H1 (cell line): ENCODE data around the gene UBAP2. TPM values are rescaled to one million over a fixed set of nuclear protein-coding genes. Genes with fewer than 3 reads are reported as not detected.

Experiments used
- CTCF ChIA-PET: fragments of 300-600 bp; sonication (Branson Sonifier 250); formaldehyde crosslinking; loops from one replicate; lab custom pipeline; 2021; ENCODE audit not compliant: partially characterized antibody; lab: Charles Lee
- POLR2A ChIA-PET: fragments of 300-600 bp; sonication (Branson Sonifier 250); formaldehyde crosslinking; loops from one replicate; lab custom pipeline; 2021; ENCODE audit warnings: inconsistent platforms; ENCODE audit not compliant: partially characterized antibody; lab: Charles Lee
- DNase-seq, 2 experiments: peaks; one replicate each; pipeline versions ENCODE4 v3.0.0 to v3.0.0-alpha.2; 2010 to 2022; ENCODE audit warnings: low spot score in 2 of 2, low read depth in 1 of 2, mixed read lengths in 1 of 2
- FAIRE-seq: peaks from 2 replicates; lab custom pipeline; 2011; peaks lifted over from hg19 to GRCh38; lab: Jason Lieb, UNC
- H2AFZ ChIP-seq: 2 replicates; pipeline ENCODE4 v1.8.1; 2012; ENCODE audit warnings: low read length, inconsistent platforms
- H2AK5ac ChIP-seq: 2 replicates; pipeline ENCODE4 v1.6.1; 2013; ENCODE audit warnings: low read depth, low read length
- H2BK120ac ChIP-seq: replicated peaks from 2 replicates; pipeline ENCODE3; 2013; ENCODE audit warnings: low read depth, low read length, inconsistent platforms
- H2BK12ac ChIP-seq: 2 replicates; pipeline ENCODE4 v1.6.1; 2013; ENCODE audit warnings: low read depth, low read length
- H2BK15ac ChIP-seq: 2 replicates; pipeline ENCODE4 v1.6.1; 2013; ENCODE audit warnings: low read length
- H2BK20ac ChIP-seq: 2 replicates; pipeline ENCODE4 v1.6.1; 2013; ENCODE audit warnings: low read length
- H2BK5ac ChIP-seq: 2 replicates; pipeline ENCODE4 v1.6.1; 2013; ENCODE audit warnings: low read depth, low read length
- H3K14ac ChIP-seq: 2 replicates; pipeline ENCODE4 v1.6.1; 2013; ENCODE audit warnings: inconsistent platforms; ENCODE audit not compliant: insufficient read length
- H3K18ac ChIP-seq: 2 replicates; pipeline ENCODE4 v1.6.1; 2013; ENCODE audit warnings: low read length; ENCODE audit errors: extremely low read depth
- H3K23ac ChIP-seq: 2 replicates; pipeline ENCODE4 v1.6.1; 2013; ENCODE audit warnings: inconsistent platforms; ENCODE audit not compliant: insufficient read length
- H3K23me2 ChIP-seq: 2 replicates; pipeline ENCODE4 v1.6.1; 2013; ENCODE audit warnings: low read depth, low read length
- H3K27ac ChIP-seq: 2 replicates; pipeline ENCODE4 v1.6.1; 2011; ENCODE audit warnings: low read depth, low read length, inconsistent platforms
- H3K27me3 ChIP-seq, 4 experiments: replicated peaks in 1 of 4; 1 replicate in 1 of 4; 2 replicates in 3 of 4; pipeline versions ENCODE4 v1.6.1 to v1.8.1; 2011 to 2013; ENCODE audit warnings: low read length in 3 of 4, mild to moderate bottlenecking in 3 of 4, inconsistent platforms in 2 of 4, mixed read lengths in 2 of 4, moderate library complexity in 1 of 4; ENCODE audit not compliant: control insufficient read depth in 3 of 4, insufficient read depth in 3 of 4; ENCODE audit errors: extremely low read depth in 1 of 4
- H3K36me3 ChIP-seq, 4 experiments: 2 replicates each; pipeline versions ENCODE4 v1.6.1 to v1.8.1; 2011 to 2013; ENCODE audit warnings: mild to moderate bottlenecking in 4 of 4, low read length in 3 of 4, moderate library complexity in 2 of 4, control low read depth in 1 of 4, inconsistent platforms in 1 of 4; ENCODE audit not compliant: insufficient read depth in 4 of 4, control insufficient read depth in 2 of 4
- H3K4ac ChIP-seq: replicated peaks from 2 replicates; pipeline ENCODE3; 2013; ENCODE audit warnings: low read length, low read depth, mixed read lengths, inconsistent platforms; ENCODE audit not compliant: insufficient read length
- H3K4me1 ChIP-seq, 4 experiments: replicated peaks in 1 of 4; 1 replicate in 1 of 4; 2 replicates in 3 of 4; pipeline versions ENCODE4 v1.6.1 to v1.8.1; 2011 to 2013; ENCODE audit warnings: low read length in 3 of 4, inconsistent platforms in 2 of 4, mixed read lengths in 1 of 4; ENCODE audit not compliant: insufficient read depth in 4 of 4, control insufficient read depth in 3 of 4
- H3K4me2 ChIP-seq, 2 experiments: 2 replicates each; pipeline versions ENCODE4 v1.6.1 to v1.8.1; 2011 to 2013; ENCODE audit warnings: low read depth in 2 of 2, low read length in 2 of 2, control low read depth in 1 of 2, inconsistent platforms in 1 of 2, mild to moderate bottlenecking in 1 of 2; ENCODE audit not compliant: insufficient read depth in 1 of 2
- H3K4me3 ChIP-seq, 4 experiments: fragments of 200-600, 300-600 bp in 1 of 4; sonication (generic), shearing (Covaris generic), sonication (Bioruptor Twin) in 1 of 4; 2 replicates each; pipeline versions ENCODE4 v1.5.1 to v1.8.1; 2011 to 2016; ENCODE audit warnings: low read length in 4 of 4, low read depth in 3 of 4, control low read depth in 2 of 4, inconsistent platforms in 2 of 4, mild to moderate bottlenecking in 2 of 4, mixed read lengths in 1 of 4, moderate library complexity in 1 of 4; ENCODE audit not compliant: insufficient read depth in 2 of 4; ENCODE audit errors: extremely low read depth in 1 of 4
- H3K56ac ChIP-seq: replicated peaks from 2 replicates; pipeline ENCODE3; 2013; ENCODE audit warnings: low read depth, mild to moderate bottlenecking, mixed read lengths, low read length, inconsistent platforms; ENCODE audit not compliant: insufficient read length
- H3K79me1 ChIP-seq: 2 replicates; pipeline ENCODE4 v1.6.1; 2013; ENCODE audit warnings: low read depth, low read length, control low read depth
- H3K79me2 ChIP-seq, 2 experiments: 2 replicates each; pipeline versions ENCODE4 v1.6.1 to v1.8.1; 2012 to 2013; ENCODE audit warnings: low read length in 2 of 2, mild to moderate bottlenecking in 2 of 2, inconsistent platforms in 1 of 2; ENCODE audit not compliant: insufficient read depth in 2 of 2, control insufficient read depth in 1 of 2
- H3K9ac ChIP-seq, 4 experiments: replicated peaks in 1 of 4; 1 replicate in 1 of 4; 2 replicates in 3 of 4; pipeline versions ENCODE4 v1.6.1 to v1.8.1; 2011 to 2013; ENCODE audit warnings: low read depth in 3 of 4, low read length in 3 of 4, control low read depth in 2 of 4, mild to moderate bottlenecking in 2 of 4, moderate library complexity in 2 of 4, inconsistent platforms in 1 of 4; ENCODE audit errors: extremely low read depth in 1 of 4
- H3K9me3 ChIP-seq, 2 experiments: 2 replicates each; pipeline versions ENCODE4 v1.6.1 to v1.8.1; 2012 to 2013; ENCODE audit warnings: mild to moderate bottlenecking in 2 of 2, moderate library complexity in 2 of 2, control low read depth in 1 of 2, inconsistent platforms in 1 of 2, low read depth in 1 of 2, low read length in 1 of 2, mixed read lengths in 1 of 2; ENCODE audit not compliant: insufficient read depth in 2 of 2
- H4K20me1 ChIP-seq, 2 experiments: replicated peaks in 1 of 2; 2 replicates each; pipeline versions ENCODE3 to v1.8.1; 2011 to 2013; ENCODE audit warnings: inconsistent platforms in 2 of 2, low read length in 2 of 2, mild to moderate bottlenecking in 1 of 2; ENCODE audit not compliant: insufficient read depth in 2 of 2, control insufficient read depth in 1 of 2
- H4K5ac ChIP-seq: 2 replicates; pipeline ENCODE4 v1.6.1; 2013; ENCODE audit warnings: low read length, low read depth, mixed read lengths, inconsistent platforms; ENCODE audit not compliant: insufficient read length
- H4K8ac ChIP-seq: 2 replicates; pipeline ENCODE4 v1.8.0; 2013; ENCODE audit warnings: mild to moderate bottlenecking, moderate library complexity, low read length, inconsistent platforms; ENCODE audit not compliant: insufficient read depth; ENCODE audit errors: extremely low read depth
- H4K91ac ChIP-seq: replicated peaks from 2 replicates; pipeline ENCODE3; 2013; ENCODE audit warnings: low read length, mixed read lengths, inconsistent platforms; ENCODE audit not compliant: insufficient read length
- BCL11A ChIP-seq, 2 experiments: IDR thresholded peaks; one replicate each; pipeline ENCODE4 v1.6.1; 2011; ENCODE audit warnings: low read depth in 2 of 2, low read length in 2 of 2, mild to moderate bottlenecking in 2 of 2
- CBX5 ChIP-seq: fragments of 300-800, 300-1000 bp; sonication (generic); IDR thresholded peaks from 2 replicates; pipeline ENCODE4 v1.7.1; 2016; ENCODE audit warnings: antibody characterized with exemption, low read length, low read depth
- CEBPB ChIP-seq: IDR thresholded peaks from 2 replicates; pipeline ENCODE4 v1.6.1; 2012; ENCODE audit warnings: low read depth, low read length
- CHD1 ChIP-seq: IDR thresholded peaks from 2 replicates; pipeline ENCODE4 v1.6.1; 2012; ENCODE audit warnings: low read depth, low read length, improper control_type of control experiment
- CHD2 ChIP-seq: IDR thresholded peaks from 2 replicates; pipeline ENCODE4 v1.6.1; 2012; ENCODE audit warnings: low read length, improper control_type of control experiment
- NANOG ChIP-seq: IDR thresholded peaks from 2 replicates; pipeline ENCODE4 v1.6.1; 2011; ENCODE audit warnings: low read length, low read depth, mild to moderate bottlenecking, inconsistent platforms; ENCODE audit not compliant: insufficient read depth, poor library complexity, severe bottlenecking
- NRF1 ChIP-seq: IDR thresholded peaks from 2 replicates; pipeline ENCODE4 v1.6.1; 2011; ENCODE audit warnings: mild to moderate bottlenecking, low read depth, low read length, improper control_type of control experiment
- POLR2A ChIP-seq, 2 experiments: IDR thresholded peaks; 1 replicate in 1 of 2; 2 replicates in 1 of 2; pipeline ENCODE4 v1.6.1; 2011; ENCODE audit warnings: low read depth in 2 of 2, low read length in 2 of 2, mild to moderate bottlenecking in 2 of 2; ENCODE audit errors: control extremely low read depth in 1 of 2
- POLR2AphosphoS5 ChIP-seq: IDR thresholded peaks from 2 replicates; pipeline ENCODE4 v1.6.1; 2011; ENCODE audit warnings: low read depth, low read length
- RBBP5 ChIP-seq: IDR thresholded peaks from 2 replicates; pipeline ENCODE4 v1.7.1; 2012; ENCODE audit warnings: low read depth, mild to moderate bottlenecking, inconsistent platforms, low read length, moderate library complexity, borderline replicate concordance
- SP1 ChIP-seq: IDR thresholded peaks from 2 replicates; pipeline ENCODE4 v1.6.1; 2011; ENCODE audit warnings: low read depth, low read length
- TBP ChIP-seq: IDR thresholded peaks from 2 replicates; pipeline ENCODE4 v1.6.1; 2011; ENCODE audit warnings: low read depth, low read length, improper control_type of control experiment
- YY1 ChIP-seq: IDR thresholded peaks from 2 replicates; pipeline ENCODE4 v1.6.1; 2011; ENCODE audit warnings: low read depth, mild to moderate bottlenecking, low read length
- polyA plus RNA-seq, 7 experiments: library from polyadenylated mRNA; depleted of rRNA in 3 of 7; stranded (reverse) in 5 of 7; unstranded in 2 of 7; fragments of >200 nt in 5 of 7; fragments of 200-250 nt in 2 of 7; gene quantifications; 1 replicate in 5 of 7; 2 replicates in 1 of 7; 4 replicates in 1 of 7; pipeline versions ENCODE4 v1.2.1 to v1.2.3, GENCODE V29; 2011 to 2013; ENCODE audit warnings: missing spikeins in 2 of 7, mixed read lengths in 2 of 7
- total RNA-seq: library from RNA; stranded (reverse); fragmentation: NEBNext Ultra II Directional; extraction: Animal tissue kit (Norgen Biotek cat#: 25700); gene quantifications from 2 replicates; pipeline ENCODE4 v1.2.1, GENCODE V29; 2021
- TF ChIP-seq, protein P1 (sequence below): IDR thresholded peaks from 2 replicates; pipeline ENCODE4 v1.6.1; 2012; ENCODE audit warnings: inconsistent platforms

Gene UBAP2
- total and polyA plus RNA-seq, 2 of the 8 experiments (the other 6 are each of a cell fraction or from before 2014, with no cell fraction given): 75.0 to 81.4 TPM

GRCh38 chr9:34086864-34087263 is 38.2 kb upstream of the UBAP2 start:
- Histone ChIP-seq H3K4me2 (no peak overlapping the region), H3K14ac (no peak overlapping the region), H3K4me1 (no peaks in the 10 kb centered on the region), H3K27ac (no peak overlapping the region), H4K5ac (no peak overlapping the region), H3K27me3 (no peaks in the 10 kb centered on the region), H2BK120ac (no peak overlapping the region), H3K23me2 (no peaks in the 10 kb centered on the region), H3K9me3 (no peaks in the 10 kb centered on the region), H3K23ac (no peak overlapping the region), H3K79me2 (no peaks in the 10 kb centered on the region), H4K91ac (no peak overlapping the region), H3K9ac (no peak overlapping the region), H4K20me1 (peaks cover 2 to 3% of the 10 kb centered on the region in 2 experiments), H3K18ac (no peak overlapping the region), H3K36me3 (peaks cover 17 to 46% (median 33%) of the 10 kb centered on the region in 4 experiments), H3K56ac (no peak overlapping the region), H2BK12ac (no peak overlapping the region), H3K4me3 (no peak overlapping the region), H2BK5ac (no peak overlapping the region), H2BK20ac (no peak overlapping the region), H3K79me1 (peaks cover 2% of the 10 kb centered on the region; the same call in 1 of the 2 replicates), H2BK15ac (no peak overlapping the region), H2AFZ (no peak overlapping the region), H3K4ac (no peak overlapping the region), H4K8ac (no peak overlapping the region), H2AK5ac (no peak overlapping the region)
- no peak for TF ChIP-seq TBP
- no peak for TF ChIP-seq CHD2
- TF ChIP-seq POLR2AphosphoS5: no peak
- TF ChIP-seq CHD1: no peak
- no peak for TF ChIP-seq YY1
- TF ChIP-seq, protein P1, sequence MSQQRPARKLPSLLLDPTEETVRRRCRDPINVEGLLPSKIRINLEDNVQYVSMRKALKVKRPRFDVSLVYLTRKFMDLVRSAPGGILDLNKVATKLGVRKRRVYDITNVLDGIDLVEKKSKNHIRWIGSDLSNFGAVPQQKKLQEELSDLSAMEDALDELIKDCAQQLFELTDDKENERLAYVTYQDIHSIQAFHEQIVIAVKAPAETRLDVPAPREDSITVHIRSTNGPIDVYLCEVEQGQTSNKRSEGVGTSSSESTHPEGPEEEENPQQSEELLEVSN: no peak
- no peak for TF ChIP-seq RBBP5
- TF ChIP-seq SP1: no peak
- TF ChIP-seq CBX5: no peak
- TF ChIP-seq NANOG: no peak
- no peak for TF ChIP-seq NRF1
- TF ChIP-seq BCL11A (IDR thresholded peaks at IDR 0.05; ENCODE audit: low read depth in 2 of 2, low read length in 2 of 2): no peak
- TF ChIP-seq POLR2A (IDR thresholded peaks at IDR 0.05; ENCODE audit: control extremely low read depth in 1 of 2, low read depth in 2 of 2, low read length in 2 of 2): no peak
- no peak for TF ChIP-seq CEBPB
- DNase-seq (no peak), FAIRE-seq (no peak)
- POLR2A ChIA-PET: interaction anchor here (1.5 kb wide), 1 partner anchor 38 kb away, joined by 5 read pairs; the partner anchor contains the start of gene UBAP2
- CTCF ChIA-PET: interaction anchor here (0.7 to 1.6 kb wide), 3 partner anchors 13 to 349 kb away, joined by 3 to 6 read pairs (median 3); no protein-coding TSS in a partner anchor
